ENCODE results near the gene MAP2K3. TPM values are rescaled to one million over a fixed set of nuclear protein-coding genes. Genes with fewer than 3 reads are reported as not detected.
"Not testable (repeated sequence)": the region's sequence is repeated elsewhere in the genome, so short reads cannot be mapped to it uniquely, and the experiment has no call there.

MAP2K3 gene
- total RNA-seq, 1 donor from 2014 or later, result 3.5 TPM

DNA sequence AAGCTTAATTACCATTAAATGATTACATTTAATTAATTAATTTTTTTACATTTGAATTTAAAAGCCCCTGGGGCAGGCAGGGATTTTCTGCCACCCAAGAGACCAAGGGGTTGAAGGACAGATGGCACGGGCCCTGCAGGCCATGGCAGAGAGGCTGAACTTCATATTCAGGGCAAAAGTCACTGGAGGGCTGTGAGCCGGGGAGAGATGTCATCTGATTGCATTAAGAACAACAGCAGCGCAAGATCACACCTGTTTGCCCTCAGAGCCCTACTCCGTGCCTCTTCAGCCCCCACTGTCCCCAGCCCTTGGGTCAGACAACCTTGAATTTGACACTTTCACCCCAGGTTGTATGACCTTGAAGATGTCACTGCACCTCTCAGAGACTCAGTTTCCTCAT lies 35.9 kb downstream of the MAP2K3 start:
- peaks cover 22% of the 10 kb centered on the region for H3F3A ChIP-seq (ENCODE audit: low read depth)
- not testable (repeated sequence) for H3K36me3 Mint-ChIP-seq; H3K9me3 ChIP-seq (ENCODE audit: low read depth); H3K79me2 ChIP-seq (ENCODE audit: low read depth); H3K4me2 ChIP-seq; DNase-seq (ENCODE audit: low spot score); H3K4me1 ChIP-seq; H3K4me3 Mint-ChIP-seq; H3K9ac ChIP-seq; H4K20me1 ChIP-seq (ENCODE audit: low read depth); H3K9me3 Mint-ChIP-seq; H3K27ac Mint-ChIP-seq; H3K4me3 ChIP-seq; H3K27ac ChIP-seq; H3K36me3 ChIP-seq; H2AFZ ChIP-seq (replicated peaks)
- Mint-ChIP-seq H3K27me3 (ENCODE audit: insufficient read depth, low read depth) (peaks cover 24% of the 10 kb centered on the region), H3K4me1 (peaks cover 14% of the 10 kb centered on the region)
- peaks cover 62% of the 10 kb centered on the region for H3K27me3 ChIP-seq

DNA sequence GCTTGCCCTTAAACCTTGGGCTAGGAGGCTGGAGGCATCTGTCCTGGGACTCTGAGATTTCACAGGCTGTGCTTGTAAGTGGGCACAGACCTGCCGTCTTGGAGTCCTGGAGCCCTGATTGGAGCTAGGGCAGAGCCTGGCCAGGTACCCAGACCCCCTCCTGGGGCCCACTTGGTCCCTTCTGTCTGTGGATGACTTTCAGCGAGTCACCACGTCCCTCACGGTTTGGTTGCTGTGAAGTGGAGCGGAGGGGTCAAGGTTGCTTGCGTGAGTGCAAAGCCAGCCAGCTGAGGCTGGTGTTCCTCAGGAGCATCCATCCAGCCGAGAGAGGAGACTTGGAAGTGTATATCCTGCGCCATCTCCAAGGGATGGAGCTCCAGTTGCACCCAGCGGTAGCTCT lies 36.5 kb downstream of the MAP2K3 start:
- H3K4me3 Mint-ChIP-seq; H3K27ac ChIP-seq; H3K9me3 Mint-ChIP-seq; H3K36me3 ChIP-seq; H4K20me1 ChIP-seq (ENCODE audit: low read depth); H2AFZ ChIP-seq (replicated peaks); H3K4me1 ChIP-seq; H3K36me3 Mint-ChIP-seq; DNase-seq (ENCODE audit: low spot score); H3K9ac ChIP-seq; H3K4me2 ChIP-seq; H3K9me3 ChIP-seq (ENCODE audit: low read depth); H3K79me2 ChIP-seq (ENCODE audit: low read depth); H3K4me3 ChIP-seq; H3K27ac Mint-ChIP-seq: not testable (repeated sequence)
- H3K4me1 Mint-ChIP-seq, result peaks cover 14% of the 10 kb centered on the region
- H3K27me3 Mint-ChIP-seq (ENCODE audit: insufficient read depth, low read depth), result peaks cover 24% of the 10 kb centered on the region
- Histone ChIP-seq H3K27me3 (peaks cover 62% of the 10 kb centered on the region), H3F3A (ENCODE audit: low read depth) (peaks cover 22% of the 10 kb centered on the region)

DNA sequence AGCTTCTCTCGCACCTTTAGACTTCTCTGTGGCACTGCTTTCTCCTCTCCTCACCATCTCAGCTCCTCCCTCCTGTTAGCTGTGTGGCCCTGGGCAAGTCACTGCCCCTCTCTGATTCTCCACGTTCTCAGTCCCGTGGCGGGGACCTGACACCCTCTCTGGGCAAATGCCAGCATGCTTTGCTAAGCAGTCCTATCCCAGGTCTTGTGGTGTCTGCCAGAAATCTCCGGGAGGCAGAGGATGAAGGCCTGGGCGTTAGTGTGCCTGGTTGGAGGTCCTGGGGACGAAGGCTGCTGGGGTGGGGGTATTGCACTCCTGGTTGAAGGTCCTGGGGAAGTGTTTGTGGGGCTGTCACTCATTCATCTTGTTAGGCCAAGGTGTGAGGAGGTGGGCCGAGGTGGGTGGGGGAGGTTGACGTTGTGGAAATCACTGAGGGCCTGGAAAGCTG lies 37.3 kb downstream of the MAP2K3 start:
- not testable (repeated sequence) for H3K27ac Mint-ChIP-seq; DNase-seq (ENCODE audit: low spot score); H3K36me3 ChIP-seq; H3K4me2 ChIP-seq; H3K36me3 Mint-ChIP-seq; H3K4me3 ChIP-seq; H3K4me1 ChIP-seq; H3K9ac ChIP-seq; H3K27ac ChIP-seq; H2AFZ ChIP-seq (replicated peaks); H3K9me3 Mint-ChIP-seq; H4K20me1 ChIP-seq (ENCODE audit: low read depth); H3K9me3 ChIP-seq (ENCODE audit: low read depth); H3K79me2 ChIP-seq (ENCODE audit: low read depth)
- H3K4me1 Mint-ChIP-seq, result peaks cover 14% of the 10 kb centered on the region
- peaks cover 27% of the 10 kb centered on the region for H3K27me3 Mint-ChIP-seq (ENCODE audit: insufficient read depth, low read depth)
- H3F3A ChIP-seq (ENCODE audit: low read depth), result peaks cover 22% of the 10 kb centered on the region
- H3K4me3 Mint-ChIP-seq, result peak overlapping the region; percentile 60
- H3K27me3 ChIP-seq, result peaks cover 62% of the 10 kb centered on the region

DNA sequence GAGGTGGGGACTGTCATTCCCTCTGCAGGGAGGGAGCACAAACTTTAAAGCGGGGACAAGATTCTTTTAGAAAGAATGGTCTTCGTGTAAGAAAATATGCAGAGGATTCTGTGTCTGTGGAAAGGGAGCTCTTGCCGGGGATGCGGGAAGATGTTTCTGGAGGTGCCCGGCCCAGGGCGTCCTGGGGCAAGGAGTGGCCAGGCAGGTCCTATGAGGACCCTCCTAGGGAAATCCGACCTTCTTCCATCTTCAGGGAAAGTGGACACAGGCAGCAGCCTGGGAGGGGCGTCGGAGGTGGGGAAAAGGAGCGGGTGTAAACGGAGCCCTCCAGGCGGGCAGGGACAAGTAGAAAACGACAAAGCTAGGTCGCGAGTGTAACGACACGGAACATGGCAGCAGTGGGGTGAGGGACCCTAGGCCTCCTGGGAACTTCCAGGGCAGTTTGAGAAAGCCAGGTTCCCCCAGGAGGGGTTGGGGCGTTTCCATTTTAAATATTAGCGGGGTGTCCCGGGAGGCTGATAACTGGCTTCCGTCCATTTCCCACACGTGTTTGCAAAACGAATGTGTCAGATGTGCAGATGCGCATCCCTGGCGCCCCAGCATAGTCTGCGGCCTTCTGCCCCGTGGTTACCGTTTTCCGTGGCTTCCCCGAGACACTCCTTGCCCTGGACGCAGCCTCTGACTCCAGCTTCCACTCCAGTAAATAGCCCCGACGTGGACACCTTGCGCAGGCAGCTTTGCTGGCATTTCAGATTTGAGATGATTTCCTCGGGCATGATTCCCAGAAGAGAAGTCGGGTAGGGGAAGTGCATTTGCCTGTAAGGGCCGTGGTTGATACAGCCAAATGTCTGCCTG lies 39.0 kb downstream of the MAP2K3 start:
- H3K27ac ChIP-seq; H3K9me3 ChIP-seq (ENCODE audit: low read depth); H3K36me3 Mint-ChIP-seq; H4K20me1 ChIP-seq (ENCODE audit: low read depth); DNase-seq (ENCODE audit: low spot score); H3K79me2 ChIP-seq (ENCODE audit: low read depth); H3K4me1 ChIP-seq; H3K9me3 Mint-ChIP-seq; H3K9ac ChIP-seq; H3K36me3 ChIP-seq: not testable (repeated sequence)
- peak overlapping the region; percentile 60 for H3K4me3 ChIP-seq
- peaks cover 11% of the 10 kb centered on the region for H3F3A ChIP-seq (ENCODE audit: low read depth)
- Mint-ChIP-seq H3K27ac (peak overlapping the region; percentile 79), H3K4me1 (peaks cover 12% of the 10 kb centered on the region), H3K27me3 (ENCODE audit: insufficient read depth, low read depth) (peaks cover 26% of the 10 kb centered on the region), H3K4me3 (peak overlapping the region; percentile 93)
- peaks cover 45% of the 10 kb centered on the region for H3K27me3 ChIP-seq
- peak overlapping the region; percentile 75 for H2AFZ ChIP-seq (replicated peaks)
- H3K4me2 ChIP-seq, result peak overlapping the region; percentile 70

DNA sequence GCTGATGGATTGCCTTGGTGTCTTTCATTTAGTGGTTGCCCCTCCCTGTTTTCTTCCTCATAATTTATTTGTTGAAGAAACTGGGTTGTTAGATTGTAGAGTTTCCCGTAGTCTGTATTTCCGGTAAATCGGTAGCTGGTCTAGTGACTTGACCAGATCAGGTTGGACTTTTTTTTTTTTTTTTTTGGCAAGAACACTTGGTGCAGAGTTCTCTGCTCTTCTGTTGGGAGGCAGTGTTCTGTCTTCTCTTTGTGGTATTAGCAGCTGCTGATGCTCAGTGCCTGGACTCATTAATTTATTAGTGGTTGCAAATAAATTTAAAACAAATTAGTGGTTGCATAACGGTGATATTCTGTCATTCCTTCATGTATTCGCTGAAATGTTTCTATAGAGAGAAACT lies 40.2 kb downstream of the MAP2K3 start:
- not testable (repeated sequence) for H3K36me3 ChIP-seq; DNase-seq (ENCODE audit: low spot score); H3K36me3 Mint-ChIP-seq; H3K4me3 Mint-ChIP-seq; H3K4me1 ChIP-seq; H3K4me2 ChIP-seq; H3K79me2 ChIP-seq (ENCODE audit: low read depth); H3K9ac ChIP-seq; H4K20me1 ChIP-seq (ENCODE audit: low read depth); H2AFZ ChIP-seq (replicated peaks); H3K4me1 Mint-ChIP-seq; H3K4me3 ChIP-seq; H3F3A ChIP-seq (ENCODE audit: low read depth); H3K27ac ChIP-seq; H3K9me3 ChIP-seq (ENCODE audit: low read depth); H3K27ac Mint-ChIP-seq
- Mint-ChIP-seq H3K27me3 (ENCODE audit: insufficient read depth, low read depth) (peaks cover 20% of the 10 kb centered on the region), H3K9me3 (peaks cover 11% of the 10 kb centered on the region)
- H3K27me3 ChIP-seq, result peaks cover 33% of the 10 kb centered on the region

DNA sequence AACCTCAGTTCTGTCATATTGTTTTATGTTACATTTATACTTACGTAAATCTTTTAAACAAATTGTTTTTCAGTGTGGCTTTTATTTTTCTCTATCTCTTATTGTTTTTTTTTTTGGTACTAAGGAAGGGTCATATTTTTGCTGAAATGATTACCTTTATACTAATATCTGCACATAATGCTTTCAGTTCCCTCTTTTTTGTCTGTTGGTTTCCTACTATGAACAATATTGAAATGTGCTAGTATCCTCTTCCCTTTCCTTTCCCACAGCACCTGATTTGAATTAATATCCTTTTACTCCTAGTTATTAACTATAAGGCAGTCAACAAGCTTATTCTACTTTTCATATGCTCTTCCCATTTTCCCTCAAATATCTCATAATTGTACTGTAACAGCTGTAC lies 43.4 kb downstream of the MAP2K3 start:
- not testable (repeated sequence) for H3K4me3 Mint-ChIP-seq; H3K4me1 ChIP-seq; H3F3A ChIP-seq (ENCODE audit: low read depth); H3K4me3 ChIP-seq; H3K27ac Mint-ChIP-seq; H2AFZ ChIP-seq (replicated peaks); H3K4me2 ChIP-seq; H3K4me1 Mint-ChIP-seq; H3K36me3 Mint-ChIP-seq; H3K36me3 ChIP-seq; H3K9me3 ChIP-seq (ENCODE audit: low read depth); H3K79me2 ChIP-seq (ENCODE audit: low read depth); H4K20me1 ChIP-seq (ENCODE audit: low read depth); H3K9ac ChIP-seq; H3K27ac ChIP-seq; DNase-seq (ENCODE audit: low spot score)
- peaks cover 22% of the 10 kb centered on the region for H3K27me3 ChIP-seq
- Mint-ChIP-seq H3K27me3 (ENCODE audit: insufficient read depth, low read depth) (peaks cover 21% of the 10 kb centered on the region), H3K9me3 (peaks cover 16% of the 10 kb centered on the region)

DNA sequence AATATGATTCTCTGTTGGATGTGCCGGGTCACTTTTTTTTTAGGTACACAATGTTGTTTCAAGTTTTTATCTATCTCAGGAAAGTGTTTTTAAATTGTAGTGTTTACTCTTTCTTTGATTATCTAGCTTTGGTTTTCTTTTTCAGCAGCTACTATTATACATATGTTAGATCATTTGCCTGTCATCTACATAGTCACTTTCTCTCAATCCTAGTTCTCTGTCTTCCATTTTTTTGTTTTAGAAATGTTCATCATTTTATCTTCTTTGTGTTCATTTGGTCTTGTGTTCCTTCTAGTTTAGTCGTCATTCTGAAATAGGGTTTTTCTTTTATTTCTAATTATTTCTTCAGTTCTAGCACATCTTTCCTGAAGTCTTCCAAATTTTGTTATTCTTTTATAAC lies 44.3 kb downstream of the MAP2K3 start:
- H3F3A ChIP-seq (ENCODE audit: low read depth); H2AFZ ChIP-seq (replicated peaks); H3K36me3 Mint-ChIP-seq; H3K9me3 ChIP-seq (ENCODE audit: low read depth); H3K27ac ChIP-seq; H3K36me3 ChIP-seq; H3K4me2 ChIP-seq; H3K79me2 ChIP-seq (ENCODE audit: low read depth); DNase-seq (ENCODE audit: low spot score); H3K4me3 Mint-ChIP-seq; H3K9ac ChIP-seq; H3K4me3 ChIP-seq; H3K4me1 ChIP-seq; H4K20me1 ChIP-seq (ENCODE audit: low read depth); H3K4me1 Mint-ChIP-seq; H3K27ac Mint-ChIP-seq: not testable (repeated sequence)
- H3K9me3 Mint-ChIP-seq, result peaks cover 14% of the 10 kb centered on the region
- peaks cover 16% of the 10 kb centered on the region for H3K27me3 Mint-ChIP-seq (ENCODE audit: insufficient read depth, low read depth)
- H3K27me3 ChIP-seq, result peaks cover 15% of the 10 kb centered on the region
